K562 (cell line): ENCODE measurements around the gene LMBR1L. TPM values are rescaled to one million over a fixed set of nuclear protein-coding genes. Genes with fewer than 3 reads are reported as not detected.
A peak's percentile ranks its signal among the peaks of the same experiment; 100 is the strongest.

Source experiments
- ATAC-seq: fragments of 200-7000 bp; cut with Tn5 transposase; 3 replicates; pipeline ENCODE4 v1.9.1; 2020; ENCODE audit warnings: moderate library complexity
- BruUV-seq: library from RNA; stranded (reverse); fragments of 400-500 nt; replicated peaks from 2 replicates; lab custom pipeline; 2021; lab: Mats Ljungman, UMichigan
- CTCF ChIA-PET: fragments of 300-600 bp; formaldehyde crosslinking; extraction: SDS; loops from one replicate; lab custom pipeline; 2021; ENCODE audit warnings: low intra/inter-chr PET ratio; lab: Yijun Ruan, JAX
- POLR2A ChIA-PET: fragments of 300-600, 350-650 bp; sonication (Branson Sonifier 250); formaldehyde crosslinking; extraction: SDS; loops from one replicate; lab custom pipeline; 2021; ENCODE audit warnings: antibody characterized with exemption, inconsistent platforms; lab: Yijun Ruan, JAX
- DNase-seq, 4 experiments: peaks; one replicate each; pipeline versions ENCODE4 v3.0.0 to v3.0.0-alpha.2; 2011 to 2018; ENCODE audit warnings: low spot score in 3 of 4, mixed read lengths in 3 of 4; ENCODE audit errors: extremely low read depth in 1 of 4
- FAIRE-seq: peaks from 2 replicates; lab custom pipeline; 2011; peaks lifted over from hg19 to GRCh38; lab: Jason Lieb, UNC
- H2AFZ ChIP-seq: 2 replicates; pipeline ENCODE4 v1.6.0; 2011; ENCODE audit warnings: low read depth, low read length, control low read depth, inconsistent platforms
- H3K27ac ChIP-seq: fragments of 200-600 bp; 3 replicates; pipeline ENCODE4 v1.8.0; 2011; ENCODE audit warnings: low read depth, mild to moderate bottlenecking, control low read depth, inconsistent platforms, low read length, moderate library complexity, mixed read lengths; ENCODE audit errors: extremely low read depth
- H3K27me3 ChIP-seq, 2 experiments: fragments of 300-600 bp in 1 of 2; 2 replicates in 1 of 2; 3 replicates in 1 of 2; pipeline versions ENCODE4 v1.6.0 to v1.8.0; 2011; ENCODE audit warnings: inconsistent platforms in 2 of 2, low read length in 2 of 2, mild to moderate bottlenecking in 1 of 2, mixed read lengths in 1 of 2, moderate library complexity in 1 of 2; ENCODE audit not compliant: control insufficient read depth in 2 of 2, insufficient read depth in 2 of 2
- H3K36me3 ChIP-seq: fragments of 300-600 bp; 3 replicates; pipeline ENCODE4 v1.8.0; 2011; ENCODE audit warnings: mild to moderate bottlenecking, low read length, inconsistent platforms; ENCODE audit not compliant: control insufficient read depth, insufficient read depth
- H3K4me1 ChIP-seq, 2 experiments: fragments of 200-600 bp in 1 of 2; replicated peaks in 1 of 2; 2 replicates in 1 of 2; 3 replicates in 1 of 2; pipeline versions ENCODE4 v1.5.1 to v1.8.0; 2011; ENCODE audit warnings: inconsistent platforms in 2 of 2, low read length in 2 of 2, mild to moderate bottlenecking in 1 of 2, mixed read lengths in 1 of 2, moderate library complexity in 1 of 2; ENCODE audit not compliant: control insufficient read depth in 2 of 2, insufficient read depth in 2 of 2
- H3K4me2 ChIP-seq: 2 replicates; pipeline ENCODE4 v1.6.1; 2011; ENCODE audit warnings: low read length, control low read depth, inconsistent platforms, mixed read lengths; ENCODE audit not compliant: insufficient read depth
- H3K4me3 ChIP-seq: fragments of 200-600 bp; sonication (generic), shearing (Covaris generic); 2 replicates; pipeline ENCODE4 v1.5.1; 2016; ENCODE audit warnings: control low read depth, inconsistent platforms
- H3K79me2 ChIP-seq: fragments of 200-600 bp; 3 replicates; pipeline ENCODE4 v1.8.0; 2011; ENCODE audit warnings: low read length, inconsistent platforms; ENCODE audit not compliant: control insufficient read depth, insufficient read depth
- H3K9ac ChIP-seq, 2 experiments: 2 replicates each; pipeline versions ENCODE4 v1.6.0 to v1.6.1; 2011; ENCODE audit warnings: low read depth in 2 of 2, low read length in 2 of 2, control low read depth in 1 of 2, inconsistent platforms in 1 of 2, mild to moderate bottlenecking in 1 of 2, mixed read lengths in 1 of 2; ENCODE audit not compliant: insufficient read depth in 1 of 2
- H3K9me1 ChIP-seq: one replicate; pipeline ENCODE4 v1.6.0; 2011; ENCODE audit warnings: inconsistent platforms, mild to moderate bottlenecking, low read length, moderate library complexity; ENCODE audit not compliant: control insufficient read depth, insufficient read depth
- H3K9me3 ChIP-seq: replicated peaks from 2 replicates; pipeline ENCODE4 v1.5.1; 2011; ENCODE audit warnings: low read depth, low read length, inconsistent platforms; ENCODE audit not compliant: control insufficient read depth, insufficient read depth
- H4K20me1 ChIP-seq: replicated peaks from 2 replicates; pipeline ENCODE4 v1.6.1; 2011; ENCODE audit warnings: low read length, inconsistent platforms, mixed read lengths; ENCODE audit not compliant: control insufficient read depth, insufficient read depth
- ATF2 ChIP-seq: sonication (generic); formaldehyde crosslinking; IDR thresholded peaks from 2 replicates; pipeline ENCODE4 v1.8.1; 2022; ENCODE audit warnings: missing genetic modification reagents
- COPS2 ChIP-seq: fragments of 450-650 bp; conservative IDR thresholded peaks from 2 replicates; pipeline ENCODE4 v1.6.1; 2016; ENCODE audit warnings: mild to moderate bottlenecking, moderate library complexity
- E2F4 ChIP-seq: sonication (generic); formaldehyde crosslinking; IDR thresholded peaks from 2 replicates; pipeline ENCODE4 v1.8.0; 2022; ENCODE audit warnings: mild to moderate bottlenecking, low read depth, missing genetic modification reagents
- HMG20B ChIP-seq: fragments of 250-450 bp; sonication (Bioruptor Pico); IDR thresholded peaks from 2 replicates; pipeline ENCODE4 v1.5.0; 2021; ENCODE audit warnings: mild to moderate bottlenecking
- HOMEZ ChIP-seq: fragments of 250-450 bp; sonication (Bioruptor Pico); IDR thresholded peaks from 2 replicates; pipeline ENCODE4 v1.4.0; 2020; ENCODE audit warnings: mild to moderate bottlenecking, moderate library complexity
- IRF1 ChIP-seq: sonication (generic); formaldehyde crosslinking; IDR thresholded peaks from 2 replicates; pipeline ENCODE4 v1.8.0; 2022; ENCODE audit warnings: missing genetic modification reagents, mild to moderate bottlenecking, borderline replicate concordance
- MECOM ChIP-seq: fragments of 250-450 bp; sonication (Bioruptor Pico); IDR thresholded peaks from 2 replicates; pipeline ENCODE4 v1.8.0; 2022; ENCODE audit warnings: inconsistent platforms
- NEUROD1 ChIP-seq: fragments of 150-350 bp; IDR thresholded peaks from 2 replicates; pipeline ENCODE4 v1.6.1; 2014; ENCODE audit warnings: borderline replicate concordance, low read length, low read depth; ENCODE audit not compliant: partially characterized antibody
- RFX5 ChIP-seq: IDR thresholded peaks from 2 replicates; pipeline ENCODE4 v1.6.1; 2011; ENCODE audit warnings: low read depth, mild to moderate bottlenecking, improper control_type of control experiment, low read length
- SAFB2 ChIP-seq: fragments of 200-400 bp; formaldehyde crosslinking; IDR thresholded peaks from 2 replicates; pipeline ENCODE4 v1.6.1; 2018; ENCODE audit warnings: borderline replicate concordance, low read length, low read depth, moderate library complexity; ENCODE audit not compliant: severe bottlenecking
- TGIF2 ChIP-seq: sonication (generic); formaldehyde crosslinking; IDR thresholded peaks from 2 replicates; pipeline ENCODE4 v1.8.1; 2022; ENCODE audit warnings: mild to moderate bottlenecking, missing genetic modification reagents, moderate library complexity
- ZNF655 ChIP-seq: fragments of 250-450 bp; sonication (Bioruptor Pico); IDR thresholded peaks from 2 replicates; pipeline ENCODE4 v1.5.0; 2021
- ZNF77 ChIP-seq: fragments of 250-450 bp; sonication (Bioruptor Pico); IDR thresholded peaks from 2 replicates; pipeline ENCODE4 v1.5.0; 2020
- ZSCAN29 ChIP-seq: fragments of 450-650 bp; IDR thresholded peaks from 2 replicates; pipeline ENCODE4 v1.6.1; 2017
- WGBS: fragments of 100-300 bp; shearing (Covaris generic); methylation state at CpG from one replicate; pipeline ENCODE4 v1.1.6; 2016; ENCODE audit warnings: low coverage, mixed read lengths; ENCODE audit not compliant: insufficient coverage; ENCODE audit errors: missing lambda C conversion rate; 5-methylcytosine and 5-hydroxymethylcytosine counted together
- in situ Hi-C: fragments of 300-500 bp; cut with MboI; formaldehyde crosslinking; loops from 4 replicates; pipeline ENCODE4 v1.15.0; 2018; ENCODE audit warnings: inconsistent platforms, mixed read lengths
- intact Hi-C: fragments of 100-400 bp; cut with micrococcal nuclease; formaldehyde crosslinking; loops from 2 replicates; pipeline ENCODE4 v1.14.2; 2022
- polyA plus RNA-seq, 8 experiments: library from polyadenylated mRNA; depleted of rRNA in 4 of 8; stranded (reverse) in 5 of 8; unstranded in 3 of 8; fragments of >200 nt; fragmentation: Nextera tagmentation in 2 of 8; fragmentation: Illumina TruSeq in 1 of 8; extraction: Ambion mirVana in 2 of 8; extraction: Trizol in 1 of 8; gene quantifications; 2 replicates each; pipeline versions ENCODE4 v1.2.1 to v1.2.3, GENCODE V29; 2011 to 2014; ENCODE audit warnings: inconsistent platforms in 1 of 8, missing spikeins in 1 of 8
- total RNA-seq, 7 experiments: library from RNA; depleted of rRNA in 6 of 7; stranded (reverse); fragments of >200 nt in 6 of 7; fragmentation: Illumina TruSeq in 2 of 7; extraction: Trizol in 2 of 7; gene quantifications; 2 replicates each; pipeline versions ENCODE4 v1.2.1 to v1.2.3, GENCODE V29; 2011 to 2021; ENCODE audit warnings: low replicate concordance in 1 of 7

The LMBR1L gene
- total and polyA plus RNA-seq, 9 of the 15 experiments (the other 6 are each of a cell fraction or from before 2014, with no cell fraction given) = 2.5 to 57.0 (median 31.1) TPM

- no peaks in the 10 kb centered on the region; the same call in 1 of the 2 replicates for H4K20me1 ChIP-seq
- intact Hi-C loops (no loop called here), in situ Hi-C loops (no loop called here)
- H3K4me1 ChIP-seq = peaks cover 4 to 7% of the 10 kb centered on the region in 2 experiments; a peak in 2 of 5 replicates
- FAIRE-seq (no peak), ATAC-seq (no peak), DNase-seq (no peak)
- ChIA-PET CTCF (interaction anchor here (0.7 kb wide), 1 partner anchor 36 kb away, joined by 4 read pairs; no protein-coding TSS in a partner anchor), POLR2A (interaction anchor here (0.6 to 5.0 kb wide), 10 partner anchors 8 to 166 kb away, joined by 3 to 51 read pairs (median 6); partner anchors contain the start of genes LMBR1L, RHEBL1 and TUBA1B)
- H3K36me3 ChIP-seq = peaks cover 83% of the 10 kb centered on the region
- H3K9ac ChIP-seq = 0 out of 4 replicates have a peak overlapping the region, but pooled peaks of 1 of the 2 experiments have one; percentile 43
- H3K27me3 ChIP-seq = no peaks in the 10 kb centered on the region
- TF ChIP-seq TGIF2 (CRISPR knock-in tag) (no peak), E2F4 (CRISPR knock-in tag) (no peak), COPS2 (no peak), IRF1 (CRISPR knock-in tag) (no peak), SAFB2 (no peak), HMG20B (no peak), ZNF655 (CRISPR knock-in tag) (no peak), ATF2 (CRISPR knock-in tag) (no peak), ZSCAN29 (no peak), NEUROD1 (no peak), MECOM (CRISPR knock-in tag) (no peak), HOMEZ (no peak), RFX5 (no peak), ZNF77 (CRISPR knock-in tag) (no peak)
- H3K4me3 ChIP-seq = no peak overlapping the region
- BruUV-seq = no TSS peak
- H3K4me2 ChIP-seq = no peak overlapping the region
- H3K9me1 ChIP-seq = peaks cover 4% of the 10 kb centered on the region
- no peak overlapping the region for H3K27ac ChIP-seq
- H2AFZ ChIP-seq = no peak overlapping the region
- WGBS = 86% methylated on average over 6 of the region's 6 CpGs
- no peaks in the 10 kb centered on the region for H3K9me3 ChIP-seq
- H3K79me2 ChIP-seq = no peaks in the 10 kb centered on the region
These were observed 10.3 kb downstream of the LMBR1L start for GRCh38 chr12:49100380-49100779.
